RCC 7860 (cell line): ENCODE data around the gene RELCH.
"Not testable (repeated sequence)": the region's sequence is repeated elsewhere in the genome, so short reads cannot be mapped to it uniquely, and the experiment has no call there.

Source experiments
- DNase-seq: peaks from one replicate; pipeline ENCODE4 v3.0.0-alpha.2; 2015; ENCODE audit warnings: low spot score
- FAIRE-seq: peaks from 2 replicates; lab custom pipeline; 2012; peaks lifted over from hg19 to GRCh38; lab: Jason Lieb, UNC

RELCH gene

GRCh38 chr18:62186774-62187542, at the start of gene RELCH, which contains the start of gene PIGN:
RELCH (plus strand) TSS chr18:62187255; CDS start chr18:62187506, 251 bp downstream.
PIGN (minus strand) TSS chr18:62187056; CDS start chr18:62161353, 25,703 bp downstream.
- FAIRE-seq = peak; percentile 71

GRCh38 chr18:62138461-62139235, 48.4 kb upstream of the RELCH start:
- FAIRE-seq (no peak), DNase-seq (no peak)

More at GRCh38 chr18:62186774-62187542, at the start of gene RELCH, which contains the start of gene PIGN:
- peak; percentile 93 for DNase-seq

GRCh38 chr18:62140259-62140658, 46.8 kb upstream of the RELCH start:
- FAIRE-seq (no peak), DNase-seq (no peak)

- DNase-seq = no peak
- no peak for FAIRE-seq
Measured at GRCh38 chr18:62144338-62144737, 42.7 kb upstream of the RELCH start.

GRCh38 chr18:62151068-62151771, 35.8 kb upstream of the RELCH start:
- no peak for DNase-seq
- no peak for FAIRE-seq

GRCh38 chr18:62152844-62153243, 34.2 kb upstream of the RELCH start:
- FAIRE-seq (no peak), DNase-seq (no peak)

- no peak for FAIRE-seq
- DNase-seq = no peak
Measured at GRCh38 chr18:62157843-62158242, 29.2 kb upstream of the RELCH start.

- FAIRE-seq = no peak
- DNase-seq = no peak
Measured at GRCh38 chr18:62164310-62164709, 22.7 kb upstream of the RELCH start.

- no peak for FAIRE-seq
- DNase-seq = no peak
Measured at GRCh38 chr18:62164855-62165487, 22.1 kb upstream of the RELCH start.

- no peak for FAIRE-seq
Measured at GRCh38 chr18:62165583-62165982, 21.5 kb upstream of the RELCH start.

GRCh38 chr18:62166524-62166923, 20.5 kb upstream of the RELCH start:
- not testable (repeated sequence) for FAIRE-seq, DNase-seq

More at GRCh38 chr18:62165583-62165982, 21.5 kb upstream of the RELCH start:
- DNase-seq = no peak

GRCh38 chr18:62170857-62171256, 16.2 kb upstream of the RELCH start:
- FAIRE-seq (no peak), DNase-seq (no peak)

GRCh38 chr18:62172298-62172697, 14.8 kb upstream of the RELCH start:
- FAIRE-seq = no peak
- no peak for DNase-seq

GRCh38 chr18:62175521-62175920, 11.5 kb upstream of the RELCH start:
- DNase-seq (no peak), FAIRE-seq (no peak)

GRCh38 chr18:62177271-62177670, 9.8 kb upstream of the RELCH start:
- no peak for DNase-seq
- no peak for FAIRE-seq

GRCh38 chr18:62179213-62179612, 7.8 kb upstream of the RELCH start:
- no peak for FAIRE-seq
- DNase-seq = no peak

- DNase-seq = no peak
- no peak for FAIRE-seq
Measured at GRCh38 chr18:62182220-62182619, 4.8 kb upstream of the RELCH start.

GRCh38 chr18:62183578-62184195, 3.4 kb upstream of the RELCH start:
- FAIRE-seq (peak; percentile 80), DNase-seq (peak; percentile 28)

GRCh38 chr18:62186499-62186773, 619 bp upstream of the RELCH start:
- FAIRE-seq (no peak), DNase-seq (peak; percentile 31)
